ENCODE measurements around the gene ZNF324. TPM values are rescaled to one million over a fixed set of nuclear protein-coding genes. Genes with fewer than 3 reads are reported as not detected.

The ZNF324 gene
- total and polyA plus RNA-seq, 2 of the 13 experiments (the other 11 are each of a cell fraction or from before 2014, with no cell fraction given) = 1.1 to 4.7 TPM

DNA sequence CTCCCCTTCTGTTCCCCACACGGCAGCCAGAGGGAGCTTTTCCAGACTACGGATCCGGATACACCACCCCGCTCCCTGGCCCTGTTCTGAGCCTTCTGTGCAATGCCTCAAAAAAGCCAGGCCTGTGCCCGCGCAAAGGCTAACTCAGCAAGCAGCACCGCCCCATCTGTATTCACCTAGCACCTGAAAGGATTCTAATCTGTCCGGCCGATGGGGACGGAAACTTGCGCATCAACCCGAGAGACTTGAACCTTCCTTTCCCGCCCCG, 52.1 kb downstream of the ZNF324 start (continued):
- TF ChIP-seq ZNF382 (CRISPR knock-in tag; IDR thresholded peaks at IDR 0.05; ENCODE audit: borderline replicate concordance) (no peak), KLF12 (CRISPR knock-in tag; IDR thresholded peaks at IDR 0.05; ENCODE audit: borderline replicate concordance) (no peak), PHF21A (CRISPR knock-in tag; IDR thresholded peaks at IDR 0.05) (no peak), ERF (CRISPR knock-in tag; IDR thresholded peaks at IDR 0.05) (no peak), ONECUT2 (CRISPR knock-in tag; IDR thresholded peaks at IDR 0.05) (no peak), TAF15 (IDR thresholded peaks at IDR 0.05; ENCODE audit: low read depth, low read length, poor library complexity, severe bottlenecking) (peak; percentile 41), PCBP1 (IDR thresholded peaks at IDR 0.05; ENCODE audit: borderline replicate concordance, low read depth, low read length) (no peak), SP4 (CRISPR knock-in tag; IDR thresholded peaks at IDR 0.05) (0 out of 2 replicates have a peak, but pooled peaks have one; percentile 13), ZNF598 (CRISPR knock-in tag; IDR thresholded peaks at IDR 0.05; ENCODE audit: borderline replicate concordance) (no peak), MTF1 (CRISPR knock-in tag; IDR thresholded peaks at IDR 0.05) (0 out of 2 replicates have a peak, but pooled peaks have one; percentile 26), NR2F2 (IDR thresholded peaks at IDR 0.05; ENCODE audit: borderline replicate concordance, low read depth) (no peak; the same call in 1 of the 2 replicates), NR3C1 (CRISPR knock-in tag; IDR thresholded peaks at IDR 0.05) (no peak), FOSL1 (CRISPR knock-in tag; IDR thresholded peaks at IDR 0.05; ENCODE audit: borderline replicate concordance) (no peak), RAD21 (CRISPR knock-in tag; IDR thresholded peaks at IDR 0.05) (no peak), ZNF781 (CRISPR knock-in tag; IDR thresholded peaks at IDR 0.05; ENCODE audit: borderline replicate concordance, not compliant biosample characterization) (no peak), EEA1 (CRISPR knock-in tag; IDR thresholded peaks at IDR 0.05; ENCODE audit: borderline replicate concordance) (0 out of 2 replicates have a peak, but pooled peaks have one; percentile 27), REL (CRISPR knock-in tag; conservative IDR thresholded peaks at IDR 0.05) (no peak), MBD4 (IDR thresholded peaks at IDR 0.05; ENCODE audit: borderline replicate concordance, low read length) (no peak), GATA4 (IDR thresholded peaks at IDR 0.05; ENCODE audit: borderline replicate concordance, low read depth) (no peak)
- TF ChIP-seq, protein P1, sequence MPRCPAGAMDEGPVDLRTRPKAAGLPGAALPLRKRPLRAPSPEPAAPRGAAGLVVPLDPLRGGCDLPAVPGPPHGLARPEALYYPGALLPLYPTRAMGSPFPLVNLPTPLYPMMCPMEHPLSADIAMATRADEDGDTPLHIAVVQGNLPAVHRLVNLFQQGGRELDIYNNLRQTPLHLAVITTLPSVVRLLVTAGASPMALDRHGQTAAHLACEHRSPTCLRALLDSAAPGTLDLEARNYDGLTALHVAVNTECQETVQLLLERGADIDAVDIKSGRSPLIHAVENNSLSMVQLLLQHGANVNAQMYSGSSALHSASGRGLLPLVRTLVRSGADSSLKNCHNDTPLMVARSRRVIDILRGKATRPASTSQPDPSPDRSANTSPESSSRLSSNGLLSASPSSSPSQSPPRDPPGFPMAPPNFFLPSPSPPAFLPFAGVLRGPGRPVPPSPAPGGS (CRISPR knock-in tag; IDR thresholded peaks at IDR 0.05) = no peak
- TF ChIP-seq, protein P2, sequence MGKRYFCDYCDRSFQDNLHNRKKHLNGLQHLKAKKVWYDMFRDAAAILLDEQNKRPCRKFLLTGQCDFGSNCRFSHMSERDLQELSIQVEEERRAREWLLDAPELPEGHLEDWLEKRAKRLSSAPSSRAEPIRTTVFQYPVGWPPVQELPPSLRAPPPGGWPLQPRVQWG (CRISPR knock-in tag; IDR thresholded peaks at IDR 0.05; ENCODE audit: borderline replicate concordance, low read depth) = no peak
- TF ChIP-seq, protein P3, sequence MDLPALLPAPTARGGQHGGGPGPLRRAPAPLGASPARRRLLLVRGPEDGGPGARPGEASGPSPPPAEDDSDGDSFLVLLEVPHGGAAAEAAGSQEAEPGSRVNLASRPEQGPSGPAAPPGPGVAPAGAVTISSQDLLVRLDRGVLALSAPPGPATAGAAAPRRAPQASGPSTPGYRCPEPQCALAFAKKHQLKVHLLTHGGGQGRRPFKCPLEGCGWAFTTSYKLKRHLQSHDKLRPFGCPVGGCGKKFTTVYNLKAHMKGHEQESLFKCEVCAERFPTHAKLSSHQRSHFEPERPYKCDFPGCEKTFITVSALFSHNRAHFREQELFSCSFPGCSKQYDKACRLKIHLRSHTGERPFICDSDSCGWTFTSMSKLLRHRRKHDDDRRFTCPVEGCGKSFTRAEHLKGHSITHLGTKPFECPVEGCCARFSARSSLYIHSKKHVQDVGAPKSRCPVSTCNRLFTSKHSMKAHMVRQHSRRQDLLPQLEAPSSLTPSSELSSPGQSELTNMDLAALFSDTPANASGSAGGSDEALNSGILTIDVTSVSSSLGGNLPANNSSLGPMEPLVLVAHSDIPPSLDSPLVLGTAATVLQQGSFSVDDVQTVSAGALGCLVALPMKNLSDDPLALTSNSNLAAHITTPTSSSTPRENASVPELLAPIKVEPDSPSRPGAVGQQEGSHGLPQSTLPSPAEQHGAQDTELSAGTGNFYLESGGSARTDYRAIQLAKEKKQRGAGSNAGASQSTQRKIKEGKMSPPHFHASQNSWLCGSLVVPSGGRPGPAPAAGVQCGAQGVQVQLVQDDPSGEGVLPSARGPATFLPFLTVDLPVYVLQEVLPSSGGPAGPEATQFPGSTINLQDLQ (CRISPR knock-in tag; IDR thresholded peaks at IDR 0.05) = no peak
- TF ChIP-seq, protein P4, sequence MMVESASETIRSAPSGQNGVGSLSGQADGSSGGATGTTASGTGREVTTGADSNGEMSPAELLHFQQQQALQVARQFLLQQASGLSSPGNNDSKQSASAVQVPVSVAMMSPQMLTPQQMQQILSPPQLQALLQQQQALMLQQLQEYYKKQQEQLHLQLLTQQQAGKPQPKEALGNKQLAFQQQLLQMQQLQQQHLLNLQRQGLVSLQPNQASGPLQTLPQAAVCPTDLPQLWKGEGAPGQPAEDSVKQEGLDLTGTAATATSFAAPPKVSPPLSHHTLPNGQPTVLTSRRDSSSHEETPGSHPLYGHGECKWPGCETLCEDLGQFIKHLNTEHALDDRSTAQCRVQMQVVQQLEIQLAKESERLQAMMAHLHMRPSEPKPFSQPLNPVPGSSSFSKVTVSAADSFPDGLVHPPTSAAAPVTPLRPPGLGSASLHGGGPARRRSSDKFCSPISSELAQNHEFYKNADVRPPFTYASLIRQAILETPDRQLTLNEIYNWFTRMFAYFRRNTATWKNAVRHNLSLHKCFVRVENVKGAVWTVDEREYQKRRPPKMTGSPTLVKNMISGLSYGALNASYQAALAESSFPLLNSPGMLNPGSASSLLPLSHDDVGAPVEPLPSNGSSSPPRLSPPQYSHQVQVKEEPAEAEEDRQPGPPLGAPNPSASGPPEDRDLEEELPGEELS (CRISPR knock-in tag; IDR thresholded peaks at IDR 0.05) = no peak
- TF ChIP-seq, protein P5, sequence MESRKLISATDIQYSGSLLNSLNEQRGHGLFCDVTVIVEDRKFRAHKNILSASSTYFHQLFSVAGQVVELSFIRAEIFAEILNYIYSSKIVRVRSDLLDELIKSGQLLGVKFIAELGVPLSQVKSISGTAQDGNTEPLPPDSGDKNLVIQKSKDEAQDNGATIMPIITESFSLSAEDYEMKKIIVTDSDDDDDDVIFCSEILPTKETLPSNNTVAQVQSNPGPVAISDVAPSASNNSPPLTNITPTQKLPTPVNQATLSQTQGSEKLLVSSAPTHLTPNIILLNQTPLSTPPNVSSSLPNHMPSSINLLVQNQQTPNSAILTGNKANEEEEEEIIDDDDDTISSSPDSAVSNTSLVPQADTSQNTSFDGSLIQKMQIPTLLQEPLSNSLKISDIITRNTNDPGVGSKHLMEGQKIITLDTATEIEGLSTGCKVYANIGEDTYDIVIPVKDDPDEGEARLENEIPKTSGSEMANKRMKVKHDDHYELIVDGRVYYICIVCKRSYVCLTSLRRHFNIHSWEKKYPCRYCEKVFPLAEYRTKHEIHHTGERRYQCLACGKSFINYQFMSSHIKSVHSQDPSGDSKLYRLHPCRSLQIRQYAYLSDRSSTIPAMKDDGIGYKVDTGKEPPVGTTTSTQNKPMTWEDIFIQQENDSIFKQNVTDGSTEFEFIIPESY (CRISPR knock-in tag; IDR thresholded peaks at IDR 0.05) = peak; percentile 26; the same call in 1 of the 2 replicates
